Activated CD8-positive, alpha-beta T cell treated with anti-CD3 and anti-CD28 coated beads, Interleukin-2, amount 10 ng/mL, durations not matched to agents 7 days and 5 days (primary cell): Measurements from ENCODE around the gene NECTIN2. TPM values are rescaled to one million over a fixed set of nuclear protein-coding genes. Genes with fewer than 3 reads are reported as not detected.
A peak's percentile ranks its signal among the peaks of the same experiment; 100 is the strongest.

Source experiments
- ATAC-seq: fragments of 150-1000 bp; cut with Tn5 transposase; one replicate; pipeline ENCODE4 v1.10.0; 2021; ENCODE audit warnings: moderate library complexity
- CTCF ChIA-PET: fragments of 350-600 bp; sonication (Branson Sonifier 250); formaldehyde crosslinking; loops from one replicate; lab custom pipeline; 2021; ENCODE audit warnings: antibody characterized with exemption; lab: Charles Lee
- POLR2A ChIA-PET: fragments of 350-600 bp; sonication (Branson Sonifier 250); formaldehyde crosslinking; loops from one replicate; lab custom pipeline; 2021; ENCODE audit warnings: antibody characterized with exemption; lab: Charles Lee
- DNase-seq: peaks from one replicate; pipeline ENCODE4 v3.0.0-alpha.2; 2020
- H3K27ac Mint-ChIP-seq: one replicate; pipeline ENCODE4 v1.8.0; 2021; ENCODE audit warnings: mild to moderate bottlenecking, mixed read lengths
- H3K27me3 Mint-ChIP-seq: one replicate; pipeline ENCODE4 v1.8.0; 2021; ENCODE audit warnings: low read depth, mixed read lengths
- H3K36me3 Mint-ChIP-seq: one replicate; pipeline ENCODE4 v1.8.0; 2021; ENCODE audit warnings: low read depth, mixed read lengths
- H3K4me1 Mint-ChIP-seq: one replicate; pipeline ENCODE4 v1.8.0; 2021; ENCODE audit warnings: low read depth, mixed read lengths
- H3K4me3 Mint-ChIP-seq: one replicate; pipeline ENCODE4 v1.8.0; 2021; ENCODE audit warnings: mild to moderate bottlenecking, mixed read lengths
- H3K9me3 Mint-ChIP-seq: one replicate; pipeline ENCODE4 v1.8.0; 2022; ENCODE audit warnings: mixed read lengths; ENCODE audit not compliant: insufficient read depth
- total RNA-seq, 2 experiments: library from RNA; stranded (reverse); gene quantifications; one replicate each; pipeline ENCODE4 v1.2.3, GENCODE V29; 2021

Gene NECTIN2
- total RNA-seq, 2 experiments from 2014 or later: 0.26 to 0.31 TPM

DNA sequence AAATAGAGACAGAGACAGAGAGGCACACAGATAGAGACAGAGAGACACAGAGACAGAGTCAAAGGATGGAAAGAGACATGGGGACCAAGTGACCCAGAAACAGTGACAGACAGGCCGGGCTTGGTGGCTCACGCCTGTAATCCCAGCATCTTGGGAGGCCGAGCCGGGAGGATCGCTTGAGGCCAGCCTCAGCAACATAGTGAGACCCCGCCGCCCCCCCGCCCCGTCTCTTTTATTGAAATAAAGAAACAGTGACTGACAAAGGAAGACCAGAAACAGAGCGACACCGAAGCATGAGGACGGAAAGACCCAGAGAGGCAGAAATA is 848 bp upstream of the NECTIN2 start:
- peaks cover 37% of the 10 kb centered on the region for H3K4me1 Mint-ChIP-seq
- H3K27me3 Mint-ChIP-seq: peaks cover 43% of the 10 kb centered on the region
- DNase-seq (no peak), ATAC-seq (peak; percentile 3)
- no peaks in the 10 kb centered on the region for H3K9me3 Mint-ChIP-seq
- no peaks in the 10 kb centered on the region for H3K36me3 Mint-ChIP-seq
- peak overlapping the region; percentile 48 for H3K27ac Mint-ChIP-seq
- CTCF ChIA-PET: interaction anchor here (0.8 to 1.4 kb wide), 10 partner anchors 15 to 190 kb away, joined by 3 to 18 read pairs (median 4); no protein-coding TSS in a partner anchor
- POLR2A ChIA-PET: no interaction called here
- peak overlapping the region; percentile 79 for H3K4me3 Mint-ChIP-seq

DNA sequence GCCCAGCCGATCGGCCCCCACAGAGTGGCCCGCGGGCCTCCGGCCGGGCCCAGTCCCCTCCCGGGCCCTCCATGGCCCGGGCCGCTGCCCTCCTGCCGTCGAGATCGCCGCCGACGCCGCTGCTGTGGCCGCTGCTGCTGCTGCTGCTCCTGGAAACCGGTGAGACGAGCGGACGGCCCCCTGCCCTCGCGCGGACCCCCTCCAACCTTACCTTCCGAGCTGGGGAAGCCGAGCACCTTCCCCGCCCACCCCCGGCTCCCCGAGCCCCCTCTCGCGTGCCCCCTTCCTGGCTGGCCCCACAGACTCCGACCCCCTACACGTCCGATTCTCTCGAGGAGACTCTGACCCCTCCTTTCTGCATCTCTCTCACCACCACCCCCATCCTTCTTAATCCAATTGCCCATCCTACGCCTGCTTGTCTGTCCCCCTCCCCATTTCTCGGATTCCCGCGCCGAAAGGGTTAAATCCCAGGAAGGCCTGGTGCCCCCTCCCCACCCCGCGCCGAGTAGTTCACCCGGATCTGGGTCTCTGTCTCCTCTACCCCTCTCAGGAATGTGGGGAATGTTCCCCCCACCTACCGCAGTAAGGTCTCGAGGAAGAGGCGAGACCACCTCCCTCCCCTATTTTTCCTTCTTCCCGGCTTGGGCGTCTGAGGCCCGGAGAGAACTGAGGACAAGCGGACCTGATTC is 502 bp downstream of the NECTIN2 start:
- POLR2A ChIA-PET: no interaction called here
- peaks cover 43% of the 10 kb centered on the region for H3K27me3 Mint-ChIP-seq

GRCh38 chr19:44847144-44848035 is 1.3 kb downstream of the NECTIN2 start:
- no peak overlapping the region for H3K27ac Mint-ChIP-seq
- H3K4me1 Mint-ChIP-seq: peaks cover 37% of the 10 kb centered on the region
- DNase-seq (no peak), ATAC-seq (no peak)
- H3K36me3 Mint-ChIP-seq: no peaks in the 10 kb centered on the region
- H3K9me3 Mint-ChIP-seq: no peaks in the 10 kb centered on the region
- H3K27me3 Mint-ChIP-seq: peaks cover 43% of the 10 kb centered on the region
- H3K4me3 Mint-ChIP-seq: peak overlapping the region; percentile 40
- ChIA-PET CTCF (interaction anchor here (3.1 kb wide), 1 partner anchor 63 kb away, joined by 8 read pairs; no protein-coding TSS in a partner anchor), POLR2A (no interaction called here)

More for the DNA sequence above, 502 bp downstream of the NECTIN2 start:
- DNase-seq (no peak), ATAC-seq (no peak)
- H3K9me3 Mint-ChIP-seq: no peaks in the 10 kb centered on the region
- no peak overlapping the region for H3K27ac Mint-ChIP-seq
- peak overlapping the region; percentile 79 for H3K4me3 Mint-ChIP-seq
- H3K4me1 Mint-ChIP-seq: peaks cover 38% of the 10 kb centered on the region
- H3K36me3 Mint-ChIP-seq: no peaks in the 10 kb centered on the region
- CTCF ChIA-PET: interaction anchor here (1.0 to 3.1 kb wide), 8 partner anchors 19 to 183 kb away, joined by 3 to 18 read pairs (median 6); no protein-coding TSS in a partner anchor

DNA sequence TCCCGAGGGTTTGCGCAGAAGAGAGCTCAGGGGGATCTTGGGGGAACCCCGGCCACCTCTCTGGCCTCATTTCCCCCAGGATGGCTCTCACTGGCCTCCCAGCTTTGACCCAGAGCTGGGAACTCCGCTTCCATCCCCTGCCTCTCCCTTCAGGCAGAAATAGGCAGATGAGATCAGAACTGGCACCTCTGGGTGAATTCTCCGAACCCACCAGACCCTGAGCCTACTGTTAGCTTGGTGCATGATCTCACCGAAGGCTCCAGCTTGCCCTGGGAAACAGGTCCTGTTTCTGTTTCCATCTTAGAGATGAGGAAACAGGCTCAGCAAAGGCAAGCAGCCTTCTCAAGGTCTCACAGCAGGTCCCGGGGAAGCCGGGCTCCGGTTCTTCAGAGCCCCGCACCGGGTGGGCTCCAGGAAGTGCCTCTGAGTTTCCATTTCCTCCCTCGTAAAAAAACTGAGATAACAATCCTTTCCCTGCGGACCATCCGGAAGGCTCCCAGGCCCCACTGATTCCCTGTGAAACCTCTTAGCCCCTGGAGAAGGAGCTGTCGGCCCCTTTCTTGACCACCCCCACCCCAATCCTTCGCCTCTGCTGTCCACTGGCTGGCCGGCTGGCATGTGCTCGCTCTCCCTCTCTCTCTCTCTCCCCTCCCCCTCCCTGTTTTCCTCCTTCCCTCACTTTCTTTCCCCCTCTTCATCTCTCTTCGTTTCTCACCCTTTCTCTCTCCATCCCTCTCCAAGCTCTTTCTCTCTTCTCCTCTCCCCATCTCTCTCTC is 2.1 kb downstream of the NECTIN2 start:
- Mint-ChIP-seq H3K4me1 (peaks cover 37% of the 10 kb centered on the region), H3K9me3 (no peaks in the 10 kb centered on the region), H3K27ac (no peak overlapping the region), H3K27me3 (peaks cover 46% of the 10 kb centered on the region), H3K4me3 (no peak overlapping the region), H3K36me3 (no peaks in the 10 kb centered on the region)
- ChIA-PET POLR2A (interaction anchor here (0.9 to 1.0 kb wide), 2 partner anchors 153 to 348 kb away, joined by 4 read pairs; partner anchors contain the start of genes RELB and ZNF180), CTCF (interaction anchor here (1.5 to 3.1 kb wide), 2 partner anchors 43 to 64 kb away, joined by 4 to 8 read pairs; partner anchors contain the start of gene TOMM40)
- ATAC-seq (no peak), DNase-seq (no peak)

DNA sequence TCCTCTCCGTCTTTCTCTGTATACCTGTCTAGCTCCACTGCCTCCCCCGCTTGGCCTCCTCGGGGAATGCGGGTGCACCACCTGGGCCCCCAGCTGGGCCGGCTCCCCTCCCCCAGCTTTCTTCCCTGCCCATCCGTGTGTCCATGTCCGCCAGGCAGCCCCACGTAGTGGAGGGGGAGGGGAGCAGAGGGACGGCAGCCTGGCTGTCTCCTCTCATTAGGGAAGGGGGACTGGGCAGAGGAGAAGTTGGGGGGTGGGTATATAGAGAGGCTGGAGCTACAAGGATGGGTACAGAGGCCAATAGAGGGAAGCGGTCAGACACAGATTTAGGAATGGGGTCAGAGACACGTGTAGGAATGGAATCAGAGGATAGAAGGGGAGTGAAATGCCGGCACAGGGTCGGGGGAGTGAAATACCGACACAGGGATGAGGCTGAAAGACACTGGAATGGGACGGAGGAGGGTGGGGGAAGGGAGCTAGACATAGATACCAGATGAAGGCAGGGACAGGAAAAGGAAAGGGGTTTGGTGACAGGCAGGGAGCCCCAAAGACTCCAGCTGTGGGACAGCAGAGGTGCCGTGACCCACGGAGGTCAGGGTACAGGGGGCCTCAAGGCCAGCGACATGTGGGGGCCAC is 2.8 kb downstream of the NECTIN2 start:
- ATAC-seq: no peak
- CTCF ChIA-PET: interaction anchor here (1.5 to 3.1 kb wide), 2 partner anchors 42 to 65 kb away, joined by 4 to 8 read pairs; partner anchors contain the start of gene TOMM40
- no peak for DNase-seq
- Mint-ChIP-seq H3K27ac (no peak overlapping the region), H3K4me1 (peaks cover 37% of the 10 kb centered on the region), H3K4me3 (no peak overlapping the region), H3K9me3 (no peaks in the 10 kb centered on the region), H3K27me3 (peaks cover 46% of the 10 kb centered on the region), H3K36me3 (no peaks in the 10 kb centered on the region)
- POLR2A ChIA-PET: interaction anchor here (0.9 to 1.0 kb wide), 2 partner anchors 152 to 348 kb away, joined by 4 read pairs; partner anchors contain the start of genes RELB and ZNF180

DNA sequence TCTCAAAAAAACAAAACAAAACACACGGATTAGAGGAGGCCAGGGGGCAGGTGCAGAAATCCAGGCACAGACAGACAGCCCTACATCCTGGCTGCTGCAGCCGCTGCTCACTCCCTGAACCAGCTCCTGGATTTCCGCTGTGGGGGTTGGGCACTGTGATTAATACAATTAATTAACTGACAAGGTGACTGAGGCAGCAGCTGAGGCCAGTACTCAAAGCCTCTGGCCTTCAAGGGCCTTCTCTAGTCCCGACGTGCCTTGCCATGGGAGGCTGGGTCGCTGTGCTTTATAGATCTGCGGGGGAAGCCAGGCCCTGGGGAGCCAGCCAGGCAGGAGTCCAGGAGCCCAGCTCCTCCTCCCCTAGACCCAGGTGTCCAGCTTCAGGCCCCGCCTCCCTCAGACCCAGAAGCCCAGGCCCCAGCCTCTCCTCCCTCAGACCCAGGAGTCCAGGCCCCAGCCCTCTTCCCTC is 4.6 kb downstream of the NECTIN2 start:
- no peak overlapping the region for H3K27ac Mint-ChIP-seq
- H3K4me1 Mint-ChIP-seq: peaks cover 27% of the 10 kb centered on the region
- peaks cover 39% of the 10 kb centered on the region for H3K27me3 Mint-ChIP-seq
- DNase-seq: no peak
- ATAC-seq: no peak
- CTCF ChIA-PET: interaction anchor here (0.6 to 0.7 kb wide), 2 partner anchors 22 to 66 kb away, joined by 3 read pairs; no protein-coding TSS in a partner anchor
- no peaks in the 10 kb centered on the region for H3K36me3 Mint-ChIP-seq
- no peak overlapping the region for H3K4me3 Mint-ChIP-seq
- H3K9me3 Mint-ChIP-seq: no peaks in the 10 kb centered on the region
- POLR2A ChIA-PET: no interaction called here

DNA sequence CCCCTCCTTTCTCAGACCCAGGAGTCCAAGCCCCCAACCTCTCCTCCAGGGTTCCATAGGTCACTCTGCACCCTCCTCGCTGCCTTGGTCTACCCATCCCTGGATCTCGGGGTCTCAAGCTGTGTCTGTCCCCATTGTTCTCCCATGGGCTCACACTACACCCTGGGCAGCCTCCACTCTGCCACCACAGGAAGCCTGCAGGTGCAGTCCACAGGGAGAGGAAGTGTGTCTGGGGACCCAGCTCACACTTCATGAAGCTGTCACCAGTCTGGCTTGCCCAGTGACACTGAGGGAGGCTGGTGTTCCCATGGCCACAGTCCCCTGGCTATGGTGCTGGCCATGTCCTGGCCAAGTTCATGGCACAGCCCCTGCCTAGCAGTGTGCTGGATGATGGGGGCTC is 5.3 kb downstream of the NECTIN2 start:
- CTCF ChIA-PET: no interaction called here
- POLR2A ChIA-PET: no interaction called here

DNA sequence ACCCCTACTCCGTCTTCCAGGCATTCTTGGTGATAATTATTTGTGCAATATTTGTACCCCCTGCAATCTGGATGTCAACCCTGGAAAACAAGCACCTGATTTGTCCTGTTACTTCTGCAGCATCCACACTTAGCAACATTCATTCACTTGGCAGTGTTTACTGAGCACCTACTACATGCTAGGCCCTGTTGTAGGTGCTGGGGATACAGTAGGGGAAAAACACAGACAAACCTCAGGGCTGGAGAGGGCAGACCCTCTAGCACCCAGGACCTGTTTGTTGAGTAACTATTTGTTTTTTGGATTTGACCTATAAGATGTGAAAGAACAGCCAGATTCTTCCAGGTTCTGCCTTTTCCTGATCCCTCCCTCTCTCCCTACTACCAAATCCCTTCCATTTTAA is 9.5 kb downstream of the NECTIN2 start:
- Mint-ChIP-seq H3K4me3 (no peak overlapping the region), H3K4me1 (peaks cover 16% of the 10 kb centered on the region), H3K9me3 (no peaks in the 10 kb centered on the region), H3K27me3 (peaks cover 3% of the 10 kb centered on the region), H3K27ac (no peak overlapping the region), H3K36me3 (no peaks in the 10 kb centered on the region)
- ChIA-PET CTCF (interaction anchor here (1.1 kb wide), 1 partner anchor 11 kb away, joined by 3 read pairs; no protein-coding TSS in a partner anchor), POLR2A (no interaction called here)
- DNase-seq (no peak), ATAC-seq (no peak)

More for the DNA sequence above, 5.3 kb downstream of the NECTIN2 start:
- H3K36me3 Mint-ChIP-seq: no peaks in the 10 kb centered on the region
- no peaks in the 10 kb centered on the region for H3K9me3 Mint-ChIP-seq
- peak overlapping the region; percentile 46 for H3K27ac Mint-ChIP-seq
- peaks cover 33% of the 10 kb centered on the region for H3K27me3 Mint-ChIP-seq
- ATAC-seq (peak; percentile 35), DNase-seq (no peak)
- no peak overlapping the region for H3K4me3 Mint-ChIP-seq
- H3K4me1 Mint-ChIP-seq: peaks cover 28% of the 10 kb centered on the region

DNA sequence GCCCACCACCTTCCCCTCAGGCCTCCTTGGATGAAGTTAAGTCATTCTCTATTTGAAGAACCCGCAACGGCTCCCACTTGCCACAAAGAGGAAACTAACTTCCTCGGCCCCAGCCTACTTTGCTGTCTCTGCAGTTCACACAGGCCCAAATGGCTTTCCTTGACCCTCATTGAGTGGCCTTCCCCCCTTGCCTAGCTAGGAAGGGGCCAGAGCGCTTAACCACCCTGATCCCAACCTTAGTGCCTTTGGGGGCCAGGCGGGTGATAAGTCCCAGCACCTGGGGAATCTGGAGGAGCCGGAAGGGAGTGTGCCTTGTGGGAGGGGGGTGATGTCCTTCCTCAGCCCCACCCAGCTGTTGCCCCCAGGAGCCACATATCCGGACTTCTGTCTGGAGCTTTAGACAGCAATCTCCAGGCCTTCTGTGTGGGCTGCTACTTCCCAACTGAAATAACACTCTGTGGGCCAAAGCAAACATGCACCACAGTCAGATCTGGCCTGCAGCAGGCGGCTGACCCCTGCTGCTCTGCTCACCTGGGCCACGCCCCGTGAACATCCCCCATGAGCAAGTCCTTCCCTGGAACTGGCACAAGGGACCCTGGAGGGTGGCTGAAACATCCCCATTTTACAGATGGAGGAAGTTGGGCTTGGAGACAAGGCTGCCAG is 10.5 kb downstream of the NECTIN2 start:
- peak overlapping the region; percentile 22 for H3K27ac Mint-ChIP-seq
- ATAC-seq (no peak), DNase-seq (no peak)
- no peaks in the 10 kb centered on the region for H3K9me3 Mint-ChIP-seq
- no peaks in the 10 kb centered on the region for H3K36me3 Mint-ChIP-seq
- peaks cover 13% of the 10 kb centered on the region for H3K4me1 Mint-ChIP-seq
- ChIA-PET POLR2A (no interaction called here), CTCF (interaction anchor here (1.0 to 1.1 kb wide), 2 partner anchors 11 to 12 kb away, joined by 3 read pairs; partner anchors contain the start of gene NECTIN2)
- no peak overlapping the region for H3K4me3 Mint-ChIP-seq
- peaks cover 8% of the 10 kb centered on the region for H3K27me3 Mint-ChIP-seq

DNA sequence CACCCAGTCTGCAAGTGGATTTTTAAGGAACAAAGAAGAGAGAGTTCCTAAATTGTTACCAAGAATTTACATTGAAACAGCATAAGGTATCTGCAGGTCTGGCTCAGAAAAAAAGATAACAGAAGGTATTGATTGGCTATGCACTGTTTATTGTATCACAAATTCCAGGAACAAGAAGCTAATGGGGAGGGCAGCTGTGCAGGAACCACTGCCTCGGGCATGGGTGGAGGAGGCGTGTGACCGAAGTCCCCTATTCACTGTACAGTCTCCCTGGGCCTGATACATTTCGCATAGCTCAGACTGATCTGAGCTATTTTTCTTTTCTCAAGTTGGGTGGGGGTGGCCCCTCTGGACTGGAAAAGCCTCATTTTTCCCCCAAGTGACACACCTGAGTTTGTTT is 11.7 kb downstream of the NECTIN2 start:
- H3K4me1 Mint-ChIP-seq: peaks cover 9% of the 10 kb centered on the region
- ATAC-seq (no peak), DNase-seq (no peak)
- ChIA-PET CTCF (interaction anchor here (0.9 to 1.0 kb wide), 2 partner anchors 12 to 134 kb away, joined by 3 read pairs; partner anchors contain the start of gene NECTIN2), POLR2A (no interaction called here)
- H3K36me3 Mint-ChIP-seq: no peaks in the 10 kb centered on the region
- H3K4me3 Mint-ChIP-seq: no peak overlapping the region
- H3K27ac Mint-ChIP-seq: no peak overlapping the region
- H3K27me3 Mint-ChIP-seq: peaks cover 5% of the 10 kb centered on the region
- no peaks in the 10 kb centered on the region for H3K9me3 Mint-ChIP-seq
